ENCODE results near the gene DPP10.

Gene DPP10

GRCh38 chr2:114940785-114941458, 498.5 kb downstream of the DPP10 start:
- Histone ChIP-seq H3K4me3 (ENCODE audit: low read depth, low read length, poor library complexity, severe bottlenecking) (no peak overlapping the region), H3K9ac (ENCODE audit: low read length) (no peak overlapping the region), H3K27me3 (ENCODE audit: insufficient read depth, low read length) (no peaks in the 10 kb centered on the region), H3K4me1 (ENCODE audit: insufficient read depth, low read length, severe bottlenecking) (no peaks in the 10 kb centered on the region), H3K27ac (ENCODE audit: low read depth, low read length, poor library complexity, severe bottlenecking) (no peak overlapping the region), H3K9me3 (ENCODE audit: low read length) (no peaks in the 10 kb centered on the region), H3K36me3 (ENCODE audit: insufficient read depth, low read length) (no peaks in the 10 kb centered on the region), H2AFZ (ENCODE audit: low read length) (no peak overlapping the region), H4K20me1 (ENCODE audit: insufficient read depth, low read length) (no peaks in the 10 kb centered on the region), H3K4me2 (ENCODE audit: low read length) (no peak overlapping the region), H3K9me2 (ENCODE audit: low read depth, low read length) (no peaks in the 10 kb centered on the region), H3F3A (ENCODE audit: insufficient read depth, low read length) (no peaks in the 10 kb centered on the region), H3K79me2 (ENCODE audit: insufficient read depth, low read length) (no peaks in the 10 kb centered on the region)
- TF ChIP-seq EZH2 (IDR thresholded peaks at IDR 0.05; ENCODE audit: borderline replicate concordance, low read length) (no peak), CTCF (IDR thresholded peaks at IDR 0.05; ENCODE audit: low read length) (no peak)

- Histone ChIP-seq H3F3A (ENCODE audit: insufficient read depth, low read length) (no peaks in the 10 kb centered on the region), H3K4me2 (ENCODE audit: low read length) (no peak overlapping the region), H3K9me3 (ENCODE audit: low read length) (no peaks in the 10 kb centered on the region), H2AFZ (ENCODE audit: low read length) (no peak overlapping the region), H3K36me3 (ENCODE audit: insufficient read depth, low read length) (no peaks in the 10 kb centered on the region), H3K27me3 (ENCODE audit: insufficient read depth, low read length) (no peaks in the 10 kb centered on the region), H3K9ac (ENCODE audit: low read length) (no peak overlapping the region), H4K20me1 (ENCODE audit: insufficient read depth, low read length) (no peaks in the 10 kb centered on the region), H3K27ac (ENCODE audit: low read depth, low read length, poor library complexity, severe bottlenecking) (no peak overlapping the region), H3K79me2 (ENCODE audit: insufficient read depth, low read length) (no peaks in the 10 kb centered on the region), H3K4me3 (ENCODE audit: low read depth, low read length, poor library complexity, severe bottlenecking) (no peak overlapping the region), H3K4me1 (ENCODE audit: insufficient read depth, low read length, severe bottlenecking) (no peaks in the 10 kb centered on the region), H3K9me2 (ENCODE audit: low read depth, low read length) (no peaks in the 10 kb centered on the region)
- TF ChIP-seq EZH2 (IDR thresholded peaks at IDR 0.05; ENCODE audit: borderline replicate concordance, low read length), result no peak
- no peak for TF ChIP-seq CTCF (IDR thresholded peaks at IDR 0.05; ENCODE audit: low read length)
Observed at GRCh38 chr2:114949228-114949804, 506.9 kb downstream of the DPP10 start.

- H3F3A ChIP-seq (ENCODE audit: insufficient read depth, low read length), result no peaks in the 10 kb centered on the region
- no peak overlapping the region for H3K27ac ChIP-seq (ENCODE audit: low read depth, low read length, poor library complexity, severe bottlenecking)
- no peaks in the 10 kb centered on the region for H4K20me1 ChIP-seq (ENCODE audit: insufficient read depth, low read length)
- no peaks in the 10 kb centered on the region for H3K4me1 ChIP-seq (ENCODE audit: insufficient read depth, low read length, severe bottlenecking)
- no peaks in the 10 kb centered on the region for H3K9me3 ChIP-seq (ENCODE audit: low read length)
- no peak overlapping the region for H3K9ac ChIP-seq (ENCODE audit: low read length)
- H3K4me3 ChIP-seq (ENCODE audit: low read depth, low read length, poor library complexity, severe bottlenecking), result no peak overlapping the region
- H2AFZ ChIP-seq (ENCODE audit: low read length), result no peak overlapping the region
- TF ChIP-seq CTCF (IDR thresholded peaks at IDR 0.05; ENCODE audit: low read length) (no peak), EZH2 (IDR thresholded peaks at IDR 0.05; ENCODE audit: borderline replicate concordance, low read length) (no peak)
- no peaks in the 10 kb centered on the region for H3K36me3 ChIP-seq (ENCODE audit: insufficient read depth, low read length)
- no peaks in the 10 kb centered on the region for H3K79me2 ChIP-seq (ENCODE audit: insufficient read depth, low read length)
- no peaks in the 10 kb centered on the region for H3K27me3 ChIP-seq (ENCODE audit: insufficient read depth, low read length)
- H3K9me2 ChIP-seq (ENCODE audit: low read depth, low read length), result no peaks in the 10 kb centered on the region
- no peak overlapping the region for H3K4me2 ChIP-seq (ENCODE audit: low read length)
Observed at GRCh38 chr2:114960389-114960788, 517.9 kb downstream of the DPP10 start.

Measured in OCI-LY1 (cell line).